ENCODE results near the gene PITX3.

GRCh38 chr10:102219370-102219769 lies 21.9 kb downstream of the PITX3 start:
- TF ChIP-seq ZNF664 (tag by site-specific recombination; IDR thresholded peaks at IDR 0.05) (no peak), ZNF302 (tag by site-specific recombination; IDR thresholded peaks at IDR 0.05; ENCODE audit: low read depth) (no peak), ZNF324 (tag by site-specific recombination; IDR thresholded peaks at IDR 0.05) (no peak), CTCF (tag by site-specific recombination; IDR thresholded peaks at IDR 0.05) (no peak), ZNF155 (tag by site-specific recombination; IDR thresholded peaks at IDR 0.05) (no peak), ZBTB11 (tag by site-specific recombination; conservative IDR thresholded peaks at IDR 0.05; ENCODE audit: low read depth) (no peak)

Measured in HEK293 (cell line).